SU-DHL-6 (cell line): Measurements from ENCODE around the gene HTATIP2.

Experiments
- H2AFZ ChIP-seq: fragments of 200-600 bp; sonication (generic); 2 replicates; pipeline ENCODE4 v1.6.1; 2014; ENCODE audit warnings: low read depth, mild to moderate bottlenecking, moderate library complexity, mixed read lengths, antibody characterized with exemption, low read length; ENCODE audit not compliant: severe bottlenecking
- H3F3A ChIP-seq: fragments of 200-600 bp; shearing (Covaris generic); 2 replicates; pipeline ENCODE4 v1.6.0; 2016; ENCODE audit warnings: antibody characterized with exemption, mild to moderate bottlenecking; ENCODE audit not compliant: insufficient read depth
- H3K27ac ChIP-seq: fragments of 200-600 bp; sonication (generic); 2 replicates; pipeline ENCODE4 v1.5.1; 2016; ENCODE audit warnings: low read depth, mild to moderate bottlenecking, low read length, moderate library complexity, mixed read lengths
- H3K27me3 ChIP-seq: fragments of 200-600 bp; sonication (generic), shearing (Covaris generic); 2 replicates; pipeline ENCODE4 v1.6.0; 2014; ENCODE audit warnings: mild to moderate bottlenecking, low read length
- H3K36me3 ChIP-seq: fragments of 200-600 bp; sonication (generic); 2 replicates; pipeline ENCODE4 v1.6.1; 2014; ENCODE audit warnings: mild to moderate bottlenecking, low read length, mixed read lengths
- H3K4me2 ChIP-seq: fragments of 300-600, 200-600 bp; shearing (Covaris generic), sonication (generic); 2 replicates; pipeline ENCODE4 v1.6.0; 2014; ENCODE audit warnings: low read length, low read depth, mild to moderate bottlenecking; ENCODE audit not compliant: poor library complexity, severe bottlenecking
- H3K4me3 ChIP-seq: fragments of 200-600 bp; sonication (generic); 2 replicates; pipeline ENCODE4 v1.5.1; 2014; ENCODE audit warnings: antibody characterized with exemption, low read length, mild to moderate bottlenecking, mixed read lengths; ENCODE audit not compliant: insufficient read depth, poor library complexity, severe bottlenecking
- H3K79me2 ChIP-seq: fragments of 200-600 bp; sonication (generic); 2 replicates; pipeline ENCODE4 v1.6.1; 2014; ENCODE audit warnings: mild to moderate bottlenecking, low read length, moderate library complexity; ENCODE audit not compliant: insufficient read depth
- H3K9ac ChIP-seq: fragments of 200-600 bp; sonication (generic); 2 replicates; pipeline ENCODE4 v1.7.0; 2014; ENCODE audit warnings: mild to moderate bottlenecking, low read length
- H3K9me2 ChIP-seq: fragments of 200-600 bp; sonication (generic); replicated peaks from 2 replicates; pipeline ENCODE4 v1.6.1; 2014; ENCODE audit warnings: low read length; ENCODE audit not compliant: insufficient read depth
- H3K9me3 ChIP-seq: fragments of 200-600 bp; sonication (generic); 2 replicates; pipeline ENCODE4 v1.6.1; 2014; ENCODE audit warnings: low read length, mixed read lengths; ENCODE audit not compliant: insufficient read depth
- H4K20me1 ChIP-seq: fragments of 200-600 bp; sonication (generic); 2 replicates; pipeline ENCODE4 v1.6.1; 2014; ENCODE audit warnings: low read depth, mild to moderate bottlenecking, antibody characterized with exemption, low read length, moderate library complexity, mixed read lengths
- EZH2phosphoT487 ChIP-seq: fragments of 200-600 bp; sonication (generic), shearing (Covaris generic); conservative IDR thresholded peaks from 2 replicates; pipeline ENCODE4 v1.6.1; 2018; ENCODE audit warnings: mild to moderate bottlenecking, antibody characterized with exemption, low read length, moderate library complexity, mixed read lengths
- TF ChIP-seq, protein P1 (sequence below): fragments of 200-600 bp; sonication (generic); IDR thresholded peaks from one replicate; pipeline ENCODE4 v1.5.1; 2017; ENCODE audit warnings: antibody characterized with exemption, mild to moderate bottlenecking, low read length, moderate library complexity; ENCODE audit not compliant: insufficient read depth, poor library complexity, severe bottlenecking

HTATIP2 gene

DNA sequence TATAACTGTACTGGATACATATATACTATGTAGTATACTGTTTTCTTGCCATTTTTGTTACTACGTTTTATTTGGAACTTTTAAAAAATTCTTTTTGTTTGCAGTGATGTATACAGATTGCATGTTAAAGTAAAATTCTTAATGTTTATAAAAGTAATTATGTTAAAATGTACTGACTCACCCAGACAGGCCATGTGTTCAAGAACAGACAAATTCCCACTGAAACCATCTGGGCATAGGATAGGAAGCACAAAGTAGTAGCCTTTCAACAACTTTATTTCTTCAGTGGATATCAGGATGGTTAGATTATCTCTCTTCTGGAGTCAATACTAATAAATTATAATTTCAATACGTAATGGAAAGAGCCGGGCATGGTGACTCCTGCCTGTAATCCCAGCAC, 43.8 kb downstream of the HTATIP2 start:
- H2AFZ ChIP-seq: no peak overlapping the region
- H3K9me3 ChIP-seq: no peaks in the 10 kb centered on the region
- 0 out of 2 replicates have a peak, but pooled peaks cover 4% of the 10 kb centered on the region for H4K20me1 ChIP-seq
- H3K36me3 ChIP-seq: peaks cover 88% of the 10 kb centered on the region
- peaks cover 2% of the 10 kb centered on the region; the same call in 1 of the 2 replicates for H3K79me2 ChIP-seq
- no peak for TF ChIP-seq EZH2phosphoT487
- TF ChIP-seq, protein P1, sequence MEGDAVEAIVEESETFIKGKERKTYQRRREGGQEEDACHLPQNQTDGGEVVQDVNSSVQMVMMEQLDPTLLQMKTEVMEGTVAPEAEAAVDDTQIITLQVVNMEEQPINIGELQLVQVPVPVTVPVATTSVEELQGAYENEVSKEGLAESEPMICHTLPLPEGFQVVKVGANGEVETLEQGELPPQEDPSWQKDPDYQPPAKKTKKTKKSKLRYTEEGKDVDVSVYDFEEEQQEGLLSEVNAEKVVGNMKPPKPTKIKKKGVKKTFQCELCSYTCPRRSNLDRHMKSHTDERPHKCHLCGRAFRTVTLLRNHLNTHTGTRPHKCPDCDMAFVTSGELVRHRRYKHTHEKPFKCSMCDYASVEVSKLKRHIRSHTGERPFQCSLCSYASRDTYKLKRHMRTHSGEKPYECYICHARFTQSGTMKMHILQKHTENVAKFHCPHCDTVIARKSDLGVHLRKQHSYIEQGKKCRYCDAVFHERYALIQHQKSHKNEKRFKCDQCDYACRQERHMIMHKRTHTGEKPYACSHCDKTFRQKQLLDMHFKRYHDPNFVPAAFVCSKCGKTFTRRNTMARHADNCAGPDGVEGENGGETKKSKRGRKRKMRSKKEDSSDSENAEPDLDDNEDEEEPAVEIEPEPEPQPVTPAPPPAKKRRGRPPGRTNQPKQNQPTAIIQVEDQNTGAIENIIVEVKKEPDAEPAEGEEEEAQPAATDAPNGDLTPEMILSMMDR: no peak
- H3K27me3 ChIP-seq: no peaks in the 10 kb centered on the region
- no peak overlapping the region for H3K27ac ChIP-seq
- H3K4me3 ChIP-seq: no peak overlapping the region
- H3K9ac ChIP-seq: no peak overlapping the region
- H3K4me2 ChIP-seq: no peak overlapping the region
- H3F3A ChIP-seq: peaks cover 10% of the 10 kb centered on the region; the same call in 1 of the 2 replicates
- no peaks in the 10 kb centered on the region for H3K9me2 ChIP-seq

DNA sequence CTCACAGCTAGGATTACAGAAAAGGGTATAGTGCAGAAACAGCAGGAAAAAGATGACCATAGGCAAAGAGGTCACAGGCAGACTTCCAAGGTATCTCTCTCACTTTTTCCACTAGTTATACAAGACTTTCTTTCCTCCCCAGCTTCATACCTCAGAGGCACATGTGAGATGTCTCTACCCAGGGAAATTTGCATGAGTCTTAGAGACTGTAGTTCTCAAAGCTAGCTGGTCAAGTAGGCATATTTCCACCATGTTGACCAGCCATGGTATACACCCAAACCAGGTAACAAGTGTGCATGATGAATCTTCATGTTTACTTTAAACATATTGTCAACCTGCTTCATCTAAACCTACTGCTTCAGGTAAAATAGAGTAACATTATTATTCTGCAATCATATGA, 51.9 kb downstream of the HTATIP2 start:
- Histone ChIP-seq H3K4me2 (no peak overlapping the region), H3K9me3 (no peaks in the 10 kb centered on the region), H2AFZ (no peak overlapping the region), H3K4me3 (no peak overlapping the region), H3K27me3 (no peaks in the 10 kb centered on the region), H3K27ac (no peak overlapping the region), H3K9me2 (no peaks in the 10 kb centered on the region), H3K36me3 (peaks cover 77% of the 10 kb centered on the region), H3K79me2 (peaks cover 23% of the 10 kb centered on the region), H3F3A (peaks cover 10% of the 10 kb centered on the region; the same call in 1 of the 2 replicates), H3K9ac (no peak overlapping the region), H4K20me1 (peaks cover 2% of the 10 kb centered on the region; the same call in 1 of the 2 replicates)
- TF ChIP-seq, protein P1: no peak
- TF ChIP-seq EZH2phosphoT487: no peak

DNA sequence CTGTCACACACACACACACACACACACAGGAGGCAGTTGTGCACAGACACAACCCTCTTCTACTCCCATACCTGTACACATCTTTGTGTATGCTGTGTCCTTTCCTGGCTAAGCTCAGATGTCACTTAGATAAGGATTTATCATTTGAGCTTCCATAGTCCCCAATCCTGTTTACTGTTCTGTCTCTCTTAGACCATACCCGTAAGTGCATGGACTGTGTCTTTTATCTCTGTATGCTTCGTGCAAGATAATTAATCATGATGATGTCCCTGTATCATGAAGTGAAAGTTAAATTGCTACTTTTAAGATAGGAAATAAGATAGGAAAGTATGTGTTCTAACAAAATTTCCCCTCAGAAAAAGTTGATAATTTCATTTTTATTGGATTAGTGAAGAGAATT, 54.3 kb downstream of the HTATIP2 start:
- Histone ChIP-seq H3K9me2 (no peaks in the 10 kb centered on the region), H3K4me3 (no peak overlapping the region)

More for the DNA sequence above, 54.3 kb downstream of the HTATIP2 start:
- Histone ChIP-seq H2AFZ (no peak overlapping the region), H3K36me3 (peaks cover 69% of the 10 kb centered on the region), H3K4me2 (no peak overlapping the region), H3F3A (no peaks in the 10 kb centered on the region), H3K9ac (no peak overlapping the region), H4K20me1 (peaks cover 2% of the 10 kb centered on the region; the same call in 1 of the 2 replicates), H3K27me3 (no peaks in the 10 kb centered on the region), H3K79me2 (peaks cover 20% of the 10 kb centered on the region), H3K9me3 (no peaks in the 10 kb centered on the region), H3K27ac (no peak overlapping the region)
- TF ChIP-seq, protein P1: no peak
- no peak for TF ChIP-seq EZH2phosphoT487
